ENCODE measurements around the gene FAM50B. TPM values are rescaled to one million over a fixed set of nuclear protein-coding genes. Genes with fewer than 3 reads are reported as not detected.

FAM50B gene
- total and polyA plus RNA-seq, 2 of the 4 experiments (the other 2 are of a cell fraction) = 4.1 to 7.4 TPM

- DNase-seq (no peak), ATAC-seq (ENCODE audit: low read depth) (no peak)
- Histone ChIP-seq H3K9me3 (ENCODE audit: control insufficient read depth, insufficient read depth, low read length) (no peaks in the 10 kb centered on the region), H3K14ac (replicated peaks; ENCODE audit: low read depth, low read length) (no peak overlapping the region), H3K27ac (ENCODE audit: insufficient read depth, low read length) (no peak overlapping the region), H2AK9ac (replicated peaks; ENCODE audit: low read depth, low read length, poor library complexity) (no peak overlapping the region), H3K79me1 (ENCODE audit: low read depth in 1 of 2, low read length in 2 of 2) (no peaks in the 10 kb centered on the region), H2BK120ac (ENCODE audit: low read depth, low read length) (no peak overlapping the region), H3K27me3 (ENCODE audit: control insufficient read depth, insufficient read depth, low read length) (no peaks in the 10 kb centered on the region), H3K9me1 (ENCODE audit: insufficient read depth, low read length) (no peaks in the 10 kb centered on the region; the same call in 1 of the 2 replicates), H2AK5ac (ENCODE audit: low read depth, low read length) (no peak overlapping the region), H3K18ac (ENCODE audit: low read depth, low read length) (no peak overlapping the region; the same call in 1 of the 2 replicates), H3K4me3 (ENCODE audit: insufficient read depth, low read depth, low read length) (no peak overlapping the region), H4K20me1 (ENCODE audit: insufficient read depth, low read length) (no peaks in the 10 kb centered on the region; the same call in 1 of the 2 replicates), H4K8ac (ENCODE audit: low read depth in 2 of 2, low read length in 2 of 2) (no peak overlapping the region), H3K23ac (ENCODE audit: low read depth, low read length) (no peak overlapping the region), H3K4me1 (ENCODE audit: control insufficient read depth, insufficient read depth, low read length) (peaks cover 8% of the 10 kb centered on the region), H3K56ac (ENCODE audit: extremely low read depth, insufficient read depth, low read length) (no peak overlapping the region), H3K36me3 (ENCODE audit: control insufficient read depth, insufficient read depth, low read length) (no peaks in the 10 kb centered on the region), H2BK5ac (ENCODE audit: low read depth, low read length, poor library complexity, severe bottlenecking) (no peak overlapping the region), H4K91ac (ENCODE audit: insufficient read depth, low read depth, low read length) (no peak overlapping the region), H2AFZ (replicated peaks; ENCODE audit: low read length, poor library complexity) (no peak overlapping the region), H2BK20ac (ENCODE audit: low read depth, low read length) (no peak overlapping the region), H3K9ac (ENCODE audit: low read depth, low read length) (no peak overlapping the region), H3K4ac (ENCODE audit: low read depth, low read length) (no peak overlapping the region), H4K5ac (ENCODE audit: low read depth, low read length) (no peak overlapping the region), H2BK15ac (ENCODE audit: low read depth, low read length) (no peak overlapping the region), H3K4me2 (ENCODE audit: low read depth, low read length) (no peak overlapping the region)
- dilution Hi-C loops (cut with HindIII; ENCODE audit: low sequenced_read_pairs, unreplicated experiment) (no loop called here), in situ Hi-C loops (cut with MboI; ENCODE audit: low sequenced_read_pairs) (loop anchor here (10.0 kb wide), 1 partner anchor 138 kb away; no protein-coding TSS in a partner anchor), intact Hi-C loops (cut with micrococcal nuclease) (no loop called here)
- BruUV-seq (replicated peaks) = no TSS peak
- TF ChIP-seq RFX5 (IDR thresholded peaks at IDR 0.05; ENCODE audit: low read depth, low read length) (no peak), NFE2L2 (IDR thresholded peaks at IDR 0.05; ENCODE audit: low read depth, low read length) (no peak), RAD21 (IDR thresholded peaks at IDR 0.05; ENCODE audit: low read length) (no peak), CHD1 (IDR thresholded peaks at IDR 0.05; ENCODE audit: low read depth, low read length) (no peak), CTCF (conservative IDR thresholded peaks at IDR 0.05; ENCODE audit: low read depth, low read length) (no peak), FOS (IDR thresholded peaks at IDR 0.05; ENCODE audit: low read depth, low read length) (no peak)
- 100% methylated on average over 1 of the region's 3 CpGs; no CpG with 5 or more reads in 1 of the 2 experiments for WGBS, 2 experiments (ENCODE audit: extremely low coverage in 2 of 2, insufficient read length in 1 of 2)
- ChIA-PET POLR2A (ENCODE audit: unreplicated experiment) (no interaction called here), CTCF (interaction anchor here (1.0 kb wide), 1 partner anchor 134 kb away, joined by 3 read pairs; no protein-coding TSS in a partner anchor)
Measured at GRCh38 chr6:3882431-3882830, 33.3 kb downstream of the FAM50B start.

All from IMR-90 (cell line).